ENCODE results near the gene CHD3.

Gene CHD3

DNA sequence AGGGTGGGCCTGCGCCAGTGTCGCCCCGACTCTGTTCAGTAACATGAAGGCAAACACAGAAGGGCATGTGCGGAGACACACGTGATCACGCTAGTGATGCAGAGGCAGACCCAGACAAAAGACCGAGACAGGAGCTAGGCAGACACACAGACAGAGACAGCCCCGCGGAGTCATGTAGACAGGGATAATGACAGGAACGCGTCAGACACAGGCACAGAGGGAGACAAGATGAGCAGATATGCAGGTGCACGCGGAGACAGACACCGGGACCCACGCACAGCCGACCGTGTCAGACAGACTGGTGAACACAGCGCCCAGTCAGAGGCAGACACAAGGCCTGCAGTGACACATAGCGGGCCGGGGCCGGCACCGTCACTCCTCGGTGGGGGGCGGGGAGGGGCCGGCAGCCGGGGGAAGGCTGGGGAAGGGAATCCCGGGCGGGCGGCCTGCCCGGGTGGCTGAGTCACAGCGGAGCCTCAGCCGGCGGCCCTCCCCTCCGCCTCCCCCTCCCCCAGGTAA, 47.1 kb upstream of the CHD3 start (continued):
- TF ChIP-seq ZNF114 (tag by site-specific recombination; IDR thresholded peaks at IDR 0.05) (no peak), ZNF132 (tag by site-specific recombination; IDR thresholded peaks at IDR 0.05; ENCODE audit: borderline replicate concordance) (no peak), ZNF341 (tag by site-specific recombination; IDR thresholded peaks at IDR 0.05; ENCODE audit: low read depth) (no peak), ZNF776 (tag by site-specific recombination; IDR thresholded peaks at IDR 0.05; ENCODE audit: borderline replicate concordance) (no peak), SP2 (tag by site-specific recombination; IDR thresholded peaks at IDR 0.05) (no peak), ZNF623 (tag by site-specific recombination; IDR thresholded peaks at IDR 0.05) (no peak), ZNF146 (tag by site-specific recombination; IDR thresholded peaks at IDR 0.05) (no peak), ZNF302 (tag by site-specific recombination; IDR thresholded peaks at IDR 0.05; ENCODE audit: low read depth) (no peak), YY2 (tag by site-specific recombination; IDR thresholded peaks at IDR 0.05) (no peak; the same call in 1 of the 2 replicates), ZNF658 (tag by site-specific recombination; IDR thresholded peaks at IDR 0.05) (no peak), ZNF138 (tag by site-specific recombination; IDR thresholded peaks at IDR 0.05; ENCODE audit: borderline replicate concordance) (no peak), GFI1B (tag by site-specific recombination; IDR thresholded peaks at IDR 0.05) (no peak), ZNF335 (tag by site-specific recombination; conservative IDR thresholded peaks at IDR 0.05) (peak; percentile 80), ZNF23 (tag by site-specific recombination; IDR thresholded peaks at IDR 0.05; ENCODE audit: borderline replicate concordance) (no peak), MEIS1 (CRISPR knock-in tag; IDR thresholded peaks at IDR 0.05; ENCODE audit: borderline replicate concordance) (no peak), ZNF785 (tag by site-specific recombination; IDR thresholded peaks at IDR 0.05) (0 out of 2 replicates have a peak, but pooled peaks have one; percentile 23), KLF16 (tag by site-specific recombination; IDR thresholded peaks at IDR 0.05) (peak; percentile 63), ZNF157 (tag by site-specific recombination; IDR thresholded peaks at IDR 0.05) (no peak), ZNF473 (tag by site-specific recombination; IDR thresholded peaks at IDR 0.05) (no peak), ZNF37A (tag by site-specific recombination; IDR thresholded peaks at IDR 0.05) (no peak), ZFP69B (tag by site-specific recombination; IDR thresholded peaks at IDR 0.05) (peak; percentile 80), ZBTB17 (tag by site-specific recombination; IDR thresholded peaks at IDR 0.05) (peak; percentile 95), ZNF248 (tag by site-specific recombination; IDR thresholded peaks at IDR 0.05) (no peak)
- TF ChIP-seq, protein P1, sequence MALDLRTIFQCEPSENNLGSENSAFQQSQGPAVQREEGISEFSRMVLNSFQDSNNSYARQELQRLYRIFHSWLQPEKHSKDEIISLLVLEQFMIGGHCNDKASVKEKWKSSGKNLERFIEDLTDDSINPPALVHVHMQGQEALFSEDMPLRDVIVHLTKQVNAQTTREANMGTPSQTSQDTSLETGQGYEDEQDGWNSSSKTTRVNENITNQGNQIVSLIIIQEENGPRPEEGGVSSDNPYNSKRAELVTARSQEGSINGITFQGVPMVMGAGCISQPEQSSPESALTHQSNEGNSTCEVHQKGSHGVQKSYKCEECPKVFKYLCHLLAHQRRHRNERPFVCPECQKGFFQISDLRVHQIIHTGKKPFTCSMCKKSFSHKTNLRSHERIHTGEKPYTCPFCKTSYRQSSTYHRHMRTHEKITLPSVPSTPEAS (tag by site-specific recombination; IDR thresholded peaks at IDR 0.05): no peak
- TF ChIP-seq, protein P2, sequence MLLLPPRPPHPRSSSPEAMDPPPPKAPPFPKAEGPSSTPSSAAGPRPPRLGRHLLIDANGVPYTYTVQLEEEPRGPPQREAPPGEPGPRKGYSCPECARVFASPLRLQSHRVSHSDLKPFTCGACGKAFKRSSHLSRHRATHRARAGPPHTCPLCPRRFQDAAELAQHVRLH (tag by site-specific recombination; IDR thresholded peaks at IDR 0.05): no peak
- TF ChIP-seq, protein P3, sequence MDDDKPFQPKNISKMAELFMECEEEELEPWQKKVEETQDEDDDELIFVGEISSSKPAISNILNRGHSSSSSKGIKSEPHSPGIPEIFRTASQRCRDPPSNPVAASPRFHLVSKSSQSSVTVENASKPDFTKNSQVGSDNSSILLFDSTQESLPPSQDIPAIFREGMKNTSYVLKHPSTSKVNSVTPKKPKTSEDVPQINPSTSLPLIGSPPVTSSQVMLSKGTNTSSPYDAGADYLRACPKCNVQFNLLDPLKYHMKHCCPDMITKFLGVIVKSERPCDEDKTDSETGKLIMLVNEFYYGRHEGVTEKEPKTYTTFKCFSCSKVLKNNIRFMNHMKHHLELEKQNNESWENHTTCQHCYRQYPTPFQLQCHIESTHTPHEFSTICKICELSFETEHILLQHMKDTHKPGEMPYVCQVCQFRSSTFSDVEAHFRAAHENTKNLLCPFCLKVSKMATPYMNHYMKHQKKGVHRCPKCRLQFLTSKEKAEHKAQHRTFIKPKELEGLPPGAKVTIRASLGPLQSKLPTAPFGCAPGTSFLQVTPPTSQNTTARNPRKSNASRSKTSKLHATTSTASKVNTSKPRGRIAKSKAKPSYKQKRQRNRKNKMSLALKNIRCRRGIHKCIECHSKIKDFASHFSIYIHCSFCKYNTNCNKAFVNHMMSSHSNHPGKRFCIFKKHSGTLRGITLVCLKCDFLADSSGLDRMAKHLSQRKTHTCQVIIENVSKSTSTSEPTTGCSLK (tag by site-specific recombination; IDR thresholded peaks at IDR 0.05): no peak
- TF ChIP-seq, protein P4, sequence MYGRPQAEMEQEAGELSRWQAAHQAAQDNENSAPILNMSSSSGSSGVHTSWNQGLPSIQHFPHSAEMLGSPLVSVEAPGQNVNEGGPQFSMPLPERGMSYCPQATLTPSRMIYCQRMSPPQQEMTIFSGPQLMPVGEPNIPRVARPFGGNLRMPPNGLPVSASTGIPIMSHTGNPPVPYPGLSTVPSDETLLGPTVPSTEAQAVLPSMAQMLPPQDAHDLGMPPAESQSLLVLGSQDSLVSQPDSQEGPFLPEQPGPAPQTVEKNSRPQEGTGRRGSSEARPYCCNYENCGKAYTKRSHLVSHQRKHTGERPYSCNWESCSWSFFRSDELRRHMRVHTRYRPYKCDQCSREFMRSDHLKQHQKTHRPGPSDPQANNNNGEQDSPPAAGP (tag by site-specific recombination; IDR thresholded peaks at IDR 0.05): no peak; the same call in none of the 2 replicates
- TF ChIP-seq, protein P5, sequence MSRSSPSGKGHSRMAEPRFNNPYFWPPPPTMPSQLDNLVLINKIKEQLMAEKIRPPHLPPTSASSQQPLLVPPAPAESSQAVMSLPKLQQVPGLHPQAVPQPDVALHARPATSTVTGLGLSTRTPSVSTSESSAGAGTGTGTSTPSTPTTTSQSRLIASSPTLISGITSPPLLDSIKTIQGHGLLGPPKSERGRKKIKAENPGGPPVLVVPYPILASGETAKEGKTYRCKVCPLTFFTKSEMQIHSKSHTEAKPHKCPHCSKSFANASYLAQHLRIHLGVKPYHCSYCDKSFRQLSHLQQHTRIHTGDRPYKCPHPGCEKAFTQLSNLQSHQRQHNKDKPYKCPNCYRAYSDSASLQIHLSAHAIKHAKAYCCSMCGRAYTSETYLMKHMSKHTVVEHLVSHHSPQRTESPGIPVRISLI (tag by site-specific recombination; IDR thresholded peaks at IDR 0.05): no peak
- TF ChIP-seq, protein P6, sequence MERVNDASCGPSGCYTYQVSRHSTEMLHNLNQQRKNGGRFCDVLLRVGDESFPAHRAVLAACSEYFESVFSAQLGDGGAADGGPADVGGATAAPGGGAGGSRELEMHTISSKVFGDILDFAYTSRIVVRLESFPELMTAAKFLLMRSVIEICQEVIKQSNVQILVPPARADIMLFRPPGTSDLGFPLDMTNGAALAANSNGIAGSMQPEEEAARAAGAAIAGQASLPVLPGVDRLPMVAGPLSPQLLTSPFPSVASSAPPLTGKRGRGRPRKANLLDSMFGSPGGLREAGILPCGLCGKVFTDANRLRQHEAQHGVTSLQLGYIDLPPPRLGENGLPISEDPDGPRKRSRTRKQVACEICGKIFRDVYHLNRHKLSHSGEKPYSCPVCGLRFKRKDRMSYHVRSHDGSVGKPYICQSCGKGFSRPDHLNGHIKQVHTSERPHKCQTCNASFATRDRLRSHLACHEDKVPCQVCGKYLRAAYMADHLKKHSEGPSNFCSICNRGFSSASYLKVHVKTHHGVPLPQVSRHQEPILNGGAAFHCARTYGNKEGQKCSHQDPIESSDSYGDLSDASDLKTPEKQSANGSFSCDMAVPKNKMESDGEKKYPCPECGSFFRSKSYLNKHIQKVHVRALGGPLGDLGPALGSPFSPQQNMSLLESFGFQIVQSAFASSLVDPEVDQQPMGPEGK (tag by site-specific recombination; IDR thresholded peaks at IDR 0.05): peak; percentile 90; the same call in 1 of the 2 replicates
- TF ChIP-seq, protein P7, sequence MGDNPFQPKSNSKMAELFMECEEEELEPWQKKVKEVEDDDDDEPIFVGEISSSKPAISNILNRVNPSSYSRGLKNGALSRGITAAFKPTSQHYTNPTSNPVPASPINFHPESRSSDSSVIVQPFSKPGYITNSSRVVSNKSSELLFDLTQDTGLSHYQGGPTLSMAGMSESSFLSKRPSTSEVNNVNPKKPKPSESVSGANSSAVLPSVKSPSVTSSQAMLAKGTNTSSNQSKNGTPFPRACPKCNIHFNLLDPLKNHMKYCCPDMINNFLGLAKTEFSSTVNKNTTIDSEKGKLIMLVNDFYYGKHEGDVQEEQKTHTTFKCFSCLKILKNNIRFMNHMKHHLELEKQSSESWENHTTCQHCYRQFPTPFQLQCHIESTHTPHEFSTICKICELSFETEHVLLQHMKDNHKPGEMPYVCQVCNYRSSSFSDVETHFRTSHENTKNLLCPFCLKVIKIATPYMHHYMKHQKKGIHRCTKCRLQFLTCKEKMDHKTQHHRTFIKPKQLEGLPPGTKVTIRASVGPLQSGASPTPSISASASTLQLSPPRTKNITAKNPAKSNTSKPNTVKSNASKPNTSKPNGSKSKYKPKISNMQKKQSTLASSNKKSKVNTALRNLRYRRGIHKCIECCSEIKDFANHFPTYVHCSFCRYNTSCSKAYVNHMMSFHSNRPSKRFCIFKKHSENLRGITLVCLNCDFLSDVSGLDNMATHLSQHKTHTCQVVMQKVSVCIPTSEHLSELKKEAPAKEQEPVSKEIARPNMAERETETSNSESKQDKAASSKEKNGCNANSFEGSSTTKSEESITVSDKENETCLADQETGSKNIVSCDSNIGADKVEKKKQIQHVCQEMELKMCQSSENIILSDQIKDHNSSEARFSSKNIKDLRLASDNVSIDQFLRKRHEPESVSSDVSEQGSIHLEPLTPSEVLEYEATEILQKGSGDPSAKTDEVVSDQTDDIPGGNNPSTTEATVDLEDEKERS (tag by site-specific recombination; IDR thresholded peaks at IDR 0.05): no peak
